Mesothelial cell of epicardium (in vitro differentiated cells): ENCODE results near the gene ATP2C1. TPM values are rescaled to one million over a fixed set of nuclear protein-coding genes. Genes with fewer than 3 reads are reported as not detected.

Source experiments
- DNase-seq, 2 experiments: peaks; one replicate each; pipeline ENCODE4 v3.0.0; 2021; ENCODE audit warnings: low spot score in 2 of 2; ENCODE audit not compliant: unreplicated experiment in 2 of 2
- H3K27ac Mint-ChIP-seq: 2 replicates; pipeline ENCODE4 v1.8.0; 2021; ENCODE audit warnings: mixed read lengths
- H3K27me3 Mint-ChIP-seq: 2 replicates; pipeline ENCODE4 v1.8.0; 2021; ENCODE audit warnings: low read depth, mixed read lengths
- H3K36me3 Mint-ChIP-seq: 2 replicates; pipeline ENCODE4 v1.8.0; 2021; ENCODE audit warnings: mixed read lengths
- H3K4me1 Mint-ChIP-seq: 2 replicates; pipeline ENCODE4 v1.8.0; 2021; ENCODE audit warnings: mixed read lengths
- H3K4me3 Mint-ChIP-seq: 2 replicates; pipeline ENCODE4 v1.8.0; 2021; ENCODE audit warnings: mild to moderate bottlenecking, moderate library complexity, mixed read lengths
- H3K9me3 Mint-ChIP-seq: 2 replicates; pipeline ENCODE4 v1.8.0; 2021; ENCODE audit warnings: mixed read lengths
- total RNA-seq: library from RNA; stranded (reverse); gene quantifications from 3 replicates; pipeline ENCODE4 v1.2.1, GENCODE V29; 2021
- TF ChIP-seq, protein P1 (sequence below): fragments of 200-600 bp; sonication (generic); IDR thresholded peaks from one replicate; pipeline ENCODE4 v1.5.0; 2021; ENCODE audit warnings: antibody characterized with exemption; ENCODE audit not compliant: unreplicated experiment

Gene ATP2C1
- total RNA-seq, 1 donor from 2014 or later = 88.8 TPM

DNA sequence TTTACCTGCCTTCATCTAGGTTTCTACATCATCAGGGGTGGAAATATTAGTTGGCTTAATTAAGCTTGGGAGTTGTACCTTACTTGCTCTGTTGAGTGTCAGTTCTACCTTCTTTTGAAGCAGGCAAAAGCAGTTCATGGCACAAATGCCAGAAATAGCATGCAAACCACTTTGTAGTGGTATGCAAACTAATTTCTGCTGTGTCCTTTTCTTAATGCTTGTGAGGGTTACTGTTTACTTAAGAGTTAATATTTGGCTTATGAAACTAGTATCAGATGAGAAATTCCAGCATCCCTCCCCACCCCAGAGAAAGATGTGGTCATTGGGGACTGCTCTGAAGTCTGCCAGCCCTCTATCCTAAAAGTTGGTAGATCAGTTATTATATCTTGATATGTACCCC, 7.1 kb downstream of the ATP2C1 start:
- TF ChIP-seq, protein P1, sequence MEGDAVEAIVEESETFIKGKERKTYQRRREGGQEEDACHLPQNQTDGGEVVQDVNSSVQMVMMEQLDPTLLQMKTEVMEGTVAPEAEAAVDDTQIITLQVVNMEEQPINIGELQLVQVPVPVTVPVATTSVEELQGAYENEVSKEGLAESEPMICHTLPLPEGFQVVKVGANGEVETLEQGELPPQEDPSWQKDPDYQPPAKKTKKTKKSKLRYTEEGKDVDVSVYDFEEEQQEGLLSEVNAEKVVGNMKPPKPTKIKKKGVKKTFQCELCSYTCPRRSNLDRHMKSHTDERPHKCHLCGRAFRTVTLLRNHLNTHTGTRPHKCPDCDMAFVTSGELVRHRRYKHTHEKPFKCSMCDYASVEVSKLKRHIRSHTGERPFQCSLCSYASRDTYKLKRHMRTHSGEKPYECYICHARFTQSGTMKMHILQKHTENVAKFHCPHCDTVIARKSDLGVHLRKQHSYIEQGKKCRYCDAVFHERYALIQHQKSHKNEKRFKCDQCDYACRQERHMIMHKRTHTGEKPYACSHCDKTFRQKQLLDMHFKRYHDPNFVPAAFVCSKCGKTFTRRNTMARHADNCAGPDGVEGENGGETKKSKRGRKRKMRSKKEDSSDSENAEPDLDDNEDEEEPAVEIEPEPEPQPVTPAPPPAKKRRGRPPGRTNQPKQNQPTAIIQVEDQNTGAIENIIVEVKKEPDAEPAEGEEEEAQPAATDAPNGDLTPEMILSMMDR = no peak
- H3K36me3 Mint-ChIP-seq = no peaks in the 10 kb centered on the region
- H3K9me3 Mint-ChIP-seq = no peaks in the 10 kb centered on the region
- no peak overlapping the region for H3K4me3 Mint-ChIP-seq
- no peak for DNase-seq
- H3K4me1 Mint-ChIP-seq = peaks cover 24% of the 10 kb centered on the region
- H3K27ac Mint-ChIP-seq = no peak overlapping the region
- no peaks in the 10 kb centered on the region for H3K27me3 Mint-ChIP-seq

DNA sequence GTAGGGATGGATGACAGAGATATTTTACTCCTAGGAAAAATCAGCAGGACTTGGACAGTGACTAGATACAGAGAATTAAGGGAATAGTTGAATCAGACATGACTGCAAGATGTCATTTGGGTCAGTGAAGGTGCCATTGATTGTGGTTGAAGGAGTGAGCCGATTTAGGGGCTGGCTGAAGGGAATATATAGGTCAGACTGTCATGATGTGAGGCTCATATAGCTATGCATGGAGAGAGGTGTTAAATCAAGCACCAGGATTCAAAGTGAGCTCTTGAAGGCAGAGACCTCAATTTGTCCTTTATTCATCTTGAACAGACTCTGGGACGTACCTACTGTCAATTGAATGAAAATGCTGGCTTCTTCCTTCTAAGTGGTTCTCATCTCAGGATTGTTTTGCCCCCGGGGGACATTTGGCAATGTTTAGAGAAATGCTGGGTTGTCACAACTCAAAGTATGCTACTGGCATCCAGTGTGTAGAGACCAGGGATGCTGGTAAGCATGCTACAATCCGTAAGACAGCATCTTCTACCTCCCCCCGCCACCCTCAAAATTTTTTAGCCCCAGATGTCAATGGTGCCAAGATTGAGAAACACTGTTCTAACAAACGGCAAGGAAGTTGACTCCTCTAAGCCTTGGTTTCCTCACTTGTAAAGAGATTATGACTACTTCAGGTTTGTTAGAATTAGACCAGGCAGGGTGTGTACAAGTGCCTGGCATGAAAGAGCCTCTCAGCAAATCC, 7.8 kb downstream of the ATP2C1 start:
- H3K36me3 Mint-ChIP-seq = no peaks in the 10 kb centered on the region
- H3K27ac Mint-ChIP-seq = no peak overlapping the region
- no peaks in the 10 kb centered on the region for H3K27me3 Mint-ChIP-seq
- TF ChIP-seq, protein P1 = no peak
- H3K4me1 Mint-ChIP-seq = peaks cover 17% of the 10 kb centered on the region
- no peak overlapping the region for H3K4me3 Mint-ChIP-seq
- no peak for DNase-seq
- H3K9me3 Mint-ChIP-seq = no peaks in the 10 kb centered on the region

DNA sequence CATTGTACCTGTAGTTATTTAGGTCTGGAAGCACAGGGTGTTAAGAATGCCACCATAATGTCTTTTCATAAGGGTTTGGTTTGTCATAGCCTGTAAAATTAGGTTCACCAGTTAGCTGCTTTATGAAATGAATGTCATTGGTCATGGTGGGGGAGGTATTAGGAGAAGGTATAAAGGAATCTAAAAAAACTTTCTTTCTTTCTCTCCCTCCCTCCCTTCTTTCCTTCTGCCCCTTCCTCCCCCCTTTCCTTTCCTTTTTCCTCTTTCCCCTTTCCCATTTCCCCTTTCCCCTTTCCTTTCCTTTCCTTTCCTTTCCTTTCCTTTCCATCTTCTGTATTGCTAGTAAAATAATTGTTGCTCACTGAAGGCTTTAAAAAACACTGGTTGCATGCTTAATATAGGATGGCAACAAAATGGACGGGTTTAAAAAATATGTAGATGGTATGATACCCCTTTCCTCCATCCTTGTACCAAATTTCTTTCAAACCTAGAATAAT, 9.6 kb downstream of the ATP2C1 start:
- no peak overlapping the region for H3K4me3 Mint-ChIP-seq
- no peak overlapping the region for H3K27ac Mint-ChIP-seq
- H3K36me3 Mint-ChIP-seq = no peaks in the 10 kb centered on the region
- H3K27me3 Mint-ChIP-seq = no peaks in the 10 kb centered on the region
- DNase-seq = no peak
- peaks cover 4% of the 10 kb centered on the region for H3K4me1 Mint-ChIP-seq
- TF ChIP-seq, protein P1 = no peak
- no peaks in the 10 kb centered on the region for H3K9me3 Mint-ChIP-seq

DNA sequence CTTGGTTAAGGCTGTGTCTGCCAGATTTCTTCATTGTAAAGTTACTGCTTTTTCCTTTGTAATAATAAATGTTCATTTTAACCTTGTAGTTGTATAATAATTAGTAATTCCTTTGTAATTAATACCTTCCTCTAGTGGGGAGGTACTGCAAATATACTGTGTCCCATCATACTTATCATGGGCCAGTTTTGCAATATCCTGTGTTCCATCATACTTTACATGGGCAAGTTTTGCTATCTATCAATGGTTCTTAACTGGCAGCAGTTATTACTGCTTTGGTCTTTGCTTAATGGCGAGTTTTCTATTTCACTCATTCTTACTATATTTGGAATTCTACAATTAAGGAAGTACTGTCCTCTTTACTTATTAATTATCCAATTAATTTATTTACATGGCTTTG, 10.6 kb downstream of the ATP2C1 start:
- no peaks in the 10 kb centered on the region for H3K4me1 Mint-ChIP-seq
- H3K9me3 Mint-ChIP-seq = no peaks in the 10 kb centered on the region
- H3K36me3 Mint-ChIP-seq = no peaks in the 10 kb centered on the region
- TF ChIP-seq, protein P1 = no peak
- H3K4me3 Mint-ChIP-seq = no peak overlapping the region
- no peaks in the 10 kb centered on the region for H3K27me3 Mint-ChIP-seq
- no peak for DNase-seq
- H3K27ac Mint-ChIP-seq = no peak overlapping the region

DNA sequence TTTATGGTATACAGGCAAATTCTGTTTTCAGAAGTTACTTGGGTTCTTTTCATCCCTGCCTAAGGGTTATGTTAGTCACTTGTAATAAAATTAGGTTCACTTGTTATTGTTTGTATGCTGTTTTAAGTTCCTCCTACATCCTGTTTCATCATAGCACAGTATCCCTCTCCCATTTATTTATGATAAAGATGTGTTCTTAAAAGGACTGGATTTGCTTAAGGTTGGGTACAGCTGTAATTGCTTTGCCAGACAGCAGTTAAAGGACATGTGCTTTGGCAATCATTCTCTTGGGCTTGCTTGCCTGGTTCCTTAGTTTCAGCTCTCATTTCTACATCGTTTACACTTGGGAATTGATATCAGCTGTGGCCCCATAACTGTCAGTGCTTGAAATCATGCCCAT, 11.7 kb downstream of the ATP2C1 start:
- TF ChIP-seq, protein P1 = no peak
- no peak overlapping the region for H3K4me3 Mint-ChIP-seq
- no peaks in the 10 kb centered on the region for H3K27me3 Mint-ChIP-seq
- no peaks in the 10 kb centered on the region for H3K36me3 Mint-ChIP-seq
- H3K9me3 Mint-ChIP-seq = no peaks in the 10 kb centered on the region
- H3K4me1 Mint-ChIP-seq = no peaks in the 10 kb centered on the region
- no peak overlapping the region for H3K27ac Mint-ChIP-seq
- no peak for DNase-seq
